Colonic mucosa (tissue), 4 donors: ENCODE results near the gene PITPNB. TPM values are rescaled to one million over a fixed set of nuclear protein-coding genes. Genes with fewer than 3 reads are reported as not detected.

Source experiments
- DNase-seq: peaks from one replicate; pipeline ENCODE4 v3.0.0-alpha.2; 2020
- H3K27ac ChIP-seq: fragments of 200-600 bp; one replicate; pipeline ENCODE4 v1.8.0; 2021
- H3K27me3 ChIP-seq: fragments of 200-600 bp; one replicate; pipeline ENCODE4 v1.8.0; 2021
- H3K36me3 ChIP-seq: fragments of 200-600 bp; one replicate; pipeline ENCODE4 v1.8.0; 2021
- H3K4me1 ChIP-seq: fragments of 200-600 bp; one replicate; pipeline ENCODE4 v1.8.0; 2021; ENCODE audit warnings: mild to moderate bottlenecking
- H3K4me3 ChIP-seq: fragments of 200-600 bp; one replicate; pipeline ENCODE4 v1.8.0; 2021
- H3K9ac ChIP-seq, 2 donors: one replicate each; pipeline ENCODE4 v1.7.0; 2013; ENCODE audit warnings: control low read depth in 2 of 2, low read depth in 2 of 2, low read length in 2 of 2
- H3K9me3 ChIP-seq: fragments of 200-600 bp; one replicate; pipeline ENCODE4 v1.8.0; 2021
- intact Hi-C: fragments of 100-400 bp; cut with DNase I; formaldehyde crosslinking; loops from one replicate; pipeline ENCODE4 v1.14.1; 2022
- total RNA-seq, 2 donors: library from RNA; stranded (reverse); fragmentation: NEBNext Ultra II Directional in 1 of 2; extraction: Animal tissue kit (Norgen Biotek cat#: 25700) in 1 of 2; gene quantifications; one replicate each; pipeline ENCODE4 v1.2.1, GENCODE V29; 2021
- TF ChIP-seq, protein P1 (sequence below): fragments of 200-600 bp; IDR thresholded peaks from one replicate; pipeline ENCODE4 v1.8.0; 2022; ENCODE audit warnings: antibody characterized with exemption, mild to moderate bottlenecking
- donor health status: healthy.
- donor health status: DM: no; HTN: no; CAD: no.
- donor health status: DM: no; HTN: no; CAD: no.

Gene PITPNB
- total RNA-seq, 2 donors from 2014 or later = 40.0 to 51.6 TPM

- Histone ChIP-seq H3K4me3 (no peak overlapping the region), H3K9me3 (no peaks in the 10 kb centered on the region), H3K36me3 (no peaks in the 10 kb centered on the region), H3K4me1 (peaks cover 4% of the 10 kb centered on the region), H3K27me3 (no peaks in the 10 kb centered on the region), H3K9ac (no peak overlapping the region), H3K27ac (no peak overlapping the region)
- TF ChIP-seq, protein P1, sequence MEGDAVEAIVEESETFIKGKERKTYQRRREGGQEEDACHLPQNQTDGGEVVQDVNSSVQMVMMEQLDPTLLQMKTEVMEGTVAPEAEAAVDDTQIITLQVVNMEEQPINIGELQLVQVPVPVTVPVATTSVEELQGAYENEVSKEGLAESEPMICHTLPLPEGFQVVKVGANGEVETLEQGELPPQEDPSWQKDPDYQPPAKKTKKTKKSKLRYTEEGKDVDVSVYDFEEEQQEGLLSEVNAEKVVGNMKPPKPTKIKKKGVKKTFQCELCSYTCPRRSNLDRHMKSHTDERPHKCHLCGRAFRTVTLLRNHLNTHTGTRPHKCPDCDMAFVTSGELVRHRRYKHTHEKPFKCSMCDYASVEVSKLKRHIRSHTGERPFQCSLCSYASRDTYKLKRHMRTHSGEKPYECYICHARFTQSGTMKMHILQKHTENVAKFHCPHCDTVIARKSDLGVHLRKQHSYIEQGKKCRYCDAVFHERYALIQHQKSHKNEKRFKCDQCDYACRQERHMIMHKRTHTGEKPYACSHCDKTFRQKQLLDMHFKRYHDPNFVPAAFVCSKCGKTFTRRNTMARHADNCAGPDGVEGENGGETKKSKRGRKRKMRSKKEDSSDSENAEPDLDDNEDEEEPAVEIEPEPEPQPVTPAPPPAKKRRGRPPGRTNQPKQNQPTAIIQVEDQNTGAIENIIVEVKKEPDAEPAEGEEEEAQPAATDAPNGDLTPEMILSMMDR = peak; percentile 42
- intact Hi-C loops = no loop called here
- no peak for DNase-seq
These were observed 39.1 kb downstream of the PITPNB start for GRCh38 chr22:27879923-27880322.

DNA sequence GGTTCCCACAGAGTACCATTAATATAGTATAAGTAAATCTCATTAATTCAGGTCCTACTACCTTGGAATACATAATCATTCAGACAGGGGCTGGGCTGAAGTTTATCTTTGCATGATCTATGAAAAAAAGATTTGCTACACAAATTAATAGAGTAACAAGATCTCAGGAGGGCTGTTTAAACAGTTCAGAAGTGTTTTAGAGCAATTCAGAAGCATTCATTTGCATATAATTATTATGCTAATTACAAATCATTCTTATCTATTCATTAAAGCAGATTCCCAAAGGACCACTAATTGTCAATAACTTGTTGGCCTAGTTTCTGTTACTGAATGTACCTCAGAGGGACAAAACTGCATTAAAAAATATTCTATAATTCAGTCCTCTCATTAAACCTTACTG is 40.5 kb downstream of the PITPNB start:
- peaks cover 4% of the 10 kb centered on the region for H3K4me1 ChIP-seq
- no peak overlapping the region for H3K27ac ChIP-seq
- H3K9ac ChIP-seq = no peak overlapping the region
- TF ChIP-seq, protein P1 = no peak
- H3K27me3 ChIP-seq = no peaks in the 10 kb centered on the region
- intact Hi-C loops = no loop called here
- no peak overlapping the region for H3K4me3 ChIP-seq
- no peaks in the 10 kb centered on the region for H3K9me3 ChIP-seq
- no peaks in the 10 kb centered on the region for H3K36me3 ChIP-seq
- DNase-seq = no peak

GRCh38 chr22:27877501-27877900 is 41.6 kb downstream of the PITPNB start:
- H3K27ac ChIP-seq = no peak overlapping the region
- no peaks in the 10 kb centered on the region for H3K9me3 ChIP-seq
- no peak overlapping the region for H3K9ac ChIP-seq
- peaks cover 4% of the 10 kb centered on the region for H3K4me1 ChIP-seq
- no peak for DNase-seq
- intact Hi-C loops = no loop called here
- no peak overlapping the region for H3K4me3 ChIP-seq
- no peaks in the 10 kb centered on the region for H3K27me3 ChIP-seq
- no peaks in the 10 kb centered on the region for H3K36me3 ChIP-seq
- TF ChIP-seq, protein P1 = no peak

- Histone ChIP-seq H3K27me3 (no peaks in the 10 kb centered on the region), H3K9ac (no peak overlapping the region), H3K27ac (no peak overlapping the region), H3K36me3 (no peaks in the 10 kb centered on the region), H3K4me1 (peaks cover 4% of the 10 kb centered on the region), H3K9me3 (no peaks in the 10 kb centered on the region), H3K4me3 (no peak overlapping the region)
- no peak for DNase-seq
- TF ChIP-seq, protein P1 = no peak
- intact Hi-C loops = no loop called here
These were observed 42.4 kb downstream of the PITPNB start for GRCh38 chr22:27876684-27877083.

- no peaks in the 10 kb centered on the region for H3K9me3 ChIP-seq
- peaks cover 4% of the 10 kb centered on the region for H3K4me1 ChIP-seq
- no peak overlapping the region for H3K9ac ChIP-seq
- H3K36me3 ChIP-seq = no peaks in the 10 kb centered on the region
- intact Hi-C loops = no loop called here
- no peak overlapping the region for H3K27ac ChIP-seq
- TF ChIP-seq, protein P1 = no peak
- no peaks in the 10 kb centered on the region for H3K27me3 ChIP-seq
- no peak overlapping the region for H3K4me3 ChIP-seq
- DNase-seq = no peak
These were observed 43.1 kb downstream of the PITPNB start for GRCh38 chr22:27875951-27876350.

DNA sequence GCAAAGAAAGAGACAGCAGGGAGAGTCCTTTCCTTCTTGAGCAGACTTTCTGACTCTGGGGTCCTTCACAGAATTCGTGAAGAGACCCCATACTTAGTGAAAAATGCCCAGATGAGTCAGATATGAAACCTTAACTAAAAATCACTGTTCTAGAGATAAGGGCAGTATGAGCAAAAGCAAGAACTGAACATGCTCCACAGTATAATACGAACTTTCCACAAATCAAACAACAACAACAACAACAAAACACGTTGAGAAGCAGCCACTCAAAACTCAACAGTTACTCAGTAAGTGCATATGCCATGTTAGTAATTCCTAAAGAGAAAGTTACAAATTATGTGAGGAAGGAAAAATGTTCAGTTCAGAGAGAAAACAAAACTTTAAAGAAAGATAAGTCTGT is 44.3 kb downstream of the PITPNB start:
- no peaks in the 10 kb centered on the region for H3K36me3 ChIP-seq
- intact Hi-C loops = no loop called here
- no peak for DNase-seq
- TF ChIP-seq, protein P1 = no peak
- no peak overlapping the region for H3K27ac ChIP-seq
- H3K4me3 ChIP-seq = no peak overlapping the region
- H3K27me3 ChIP-seq = no peaks in the 10 kb centered on the region
- no peaks in the 10 kb centered on the region for H3K4me1 ChIP-seq
- H3K9me3 ChIP-seq = no peaks in the 10 kb centered on the region
- no peak overlapping the region for H3K9ac ChIP-seq
